NCI-H446 (cell line): Measurements from ENCODE around the gene GRID2.

Experiments used
- DNase-seq, 2 experiments: peaks; one replicate each; lab custom pipeline; 2025; lab: John Stamatoyannopoulos, UW

The GRID2 gene

GRCh38 chr4:93409035-93409434, 1105.3 kb downstream of the GRID2 start:
- no peak for DNase-seq

DNA sequence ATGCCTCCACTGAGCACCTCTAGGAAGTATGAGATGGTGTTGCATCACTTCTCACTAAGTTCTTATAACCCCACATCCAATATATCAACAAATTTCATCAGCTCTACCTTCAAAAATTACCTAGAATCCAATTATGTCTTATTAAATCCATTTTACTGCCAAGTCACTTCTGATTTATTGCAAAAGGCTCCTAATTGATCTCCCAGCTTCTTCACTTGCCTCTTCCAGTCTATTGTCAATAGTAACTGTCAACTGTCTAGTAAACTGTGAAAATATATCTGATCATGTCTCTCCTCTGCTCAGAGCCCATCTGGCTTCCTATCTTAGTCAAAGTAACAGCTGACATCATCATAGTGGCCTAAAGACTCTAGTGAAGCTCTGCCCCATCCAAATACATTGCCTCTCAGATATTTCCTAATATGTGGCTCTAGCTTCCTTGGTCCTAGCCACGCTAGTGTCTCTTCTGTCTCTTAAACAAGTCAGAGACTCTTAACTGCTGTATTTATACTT, 1110.3 kb downstream of the GRID2 start:
- peak in 1 of 2 experiments; percentile 8 for DNase-seq

- DNase-seq: peak in 1 of 2 experiments; percentile 23
Measured at GRCh38 chr4:93416344-93417128, 1112.8 kb downstream of the GRID2 start.

DNA sequence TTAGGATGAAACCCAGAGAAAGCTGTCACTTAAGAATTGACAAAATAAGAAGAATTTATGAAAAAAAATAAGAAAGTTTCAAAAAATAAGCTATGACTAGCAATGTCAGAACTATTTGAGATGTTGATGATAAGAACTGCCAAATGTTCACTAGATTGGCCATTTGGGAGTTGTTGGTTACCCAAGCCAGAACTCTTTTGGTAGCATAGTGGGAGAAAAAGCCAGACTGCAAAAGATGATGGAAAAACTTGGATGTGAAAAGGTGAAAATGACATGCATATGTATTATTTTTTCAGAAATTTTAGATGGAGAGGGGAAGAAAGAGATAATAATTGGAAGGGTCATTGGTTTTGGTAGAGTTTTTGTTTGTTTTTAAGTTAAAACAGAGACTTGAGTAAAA, 1127.6 kb downstream of the GRID2 start:
- no peak for DNase-seq

DNA sequence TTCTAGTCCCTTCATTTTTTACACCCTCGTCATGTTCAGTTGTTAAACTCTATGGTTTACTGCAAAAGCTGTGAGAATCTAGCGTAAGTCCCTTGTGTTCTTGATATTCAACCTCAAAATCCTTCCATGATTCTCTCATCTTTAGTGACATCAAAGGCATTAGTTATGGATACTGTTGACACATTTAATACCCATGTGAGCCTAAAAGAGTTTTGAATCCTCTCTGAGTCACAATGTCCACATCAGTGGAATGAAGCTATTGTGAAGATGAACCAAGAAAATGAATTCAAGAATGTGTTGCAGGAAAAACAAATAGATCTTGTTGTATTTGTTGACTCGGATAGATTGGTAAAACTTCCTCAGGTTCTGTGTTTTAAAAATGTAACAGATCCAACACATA, 1130.1 kb downstream of the GRID2 start:
- no peak for DNase-seq

- DNase-seq: no peak
Measured at GRCh38 chr4:93436000-93436626, 1132.3 kb downstream of the GRID2 start.

DNA sequence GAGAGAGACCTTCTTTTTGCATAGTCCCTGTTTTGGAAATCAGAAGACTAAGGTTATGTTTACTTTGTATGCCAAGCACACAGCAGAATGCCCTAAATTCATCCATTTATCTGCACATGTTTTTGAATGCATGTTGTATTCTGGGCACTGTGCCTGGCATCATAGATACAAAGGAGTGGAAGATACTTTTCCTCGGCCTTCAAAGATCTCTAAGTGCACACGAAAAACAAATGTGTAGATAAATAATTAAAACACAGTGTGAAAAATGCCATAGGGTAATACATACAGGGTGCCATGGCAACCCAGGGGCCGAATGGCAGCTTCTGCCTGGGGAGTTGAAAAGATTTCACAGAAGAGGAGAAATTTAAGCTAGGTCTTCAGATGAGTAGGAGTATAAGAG, 1134.2 kb downstream of the GRID2 start:
- no peak for DNase-seq

DNA sequence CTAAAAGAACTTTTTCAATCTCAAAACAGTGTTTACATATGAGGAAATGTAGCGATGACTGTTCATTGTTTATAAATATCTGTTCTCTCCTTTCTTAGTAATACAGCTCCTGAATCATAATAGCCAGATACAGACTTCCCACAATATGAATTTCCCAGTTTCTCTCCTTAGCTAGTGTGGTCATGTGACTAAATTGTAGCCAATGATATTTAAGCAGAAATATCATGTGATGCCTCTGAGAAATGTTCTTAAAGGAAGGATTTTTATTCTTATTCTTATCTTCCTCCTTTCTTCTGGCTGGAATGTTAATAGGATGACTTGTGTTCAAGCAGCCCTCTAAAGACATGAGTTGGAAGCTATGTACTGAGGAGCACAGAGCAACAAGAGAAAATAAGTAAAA, 1141.1 kb downstream of the GRID2 start:
- DNase-seq: no peak

- peak in 1 of 2 experiments; percentile 75 for DNase-seq
Measured at GRCh38 chr4:93446038-93446437, 1142.3 kb downstream of the GRID2 start.

GRCh38 chr4:93448691-93449293, 1145.0 kb downstream of the GRID2 start:
- DNase-seq: no peak

DNA sequence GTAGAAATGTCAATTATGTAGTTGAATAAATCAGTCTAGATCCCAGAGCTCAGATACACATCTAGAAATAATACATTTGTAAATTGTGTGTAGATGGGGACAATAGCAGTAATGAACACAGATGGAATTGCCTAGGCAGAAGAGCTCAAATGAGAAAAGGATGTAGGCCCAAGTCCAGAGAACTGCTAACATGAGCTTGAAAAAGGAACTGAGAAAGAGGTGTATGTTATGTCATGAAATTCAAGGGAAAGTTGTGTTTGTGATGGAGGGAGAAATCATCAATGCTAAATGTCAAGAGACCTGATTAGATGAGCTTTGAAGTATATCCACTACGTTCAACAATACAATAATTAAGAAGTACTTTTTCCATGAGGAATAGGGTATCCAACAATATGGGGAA, 1148.2 kb downstream of the GRID2 start:
- no peak for DNase-seq

DNA sequence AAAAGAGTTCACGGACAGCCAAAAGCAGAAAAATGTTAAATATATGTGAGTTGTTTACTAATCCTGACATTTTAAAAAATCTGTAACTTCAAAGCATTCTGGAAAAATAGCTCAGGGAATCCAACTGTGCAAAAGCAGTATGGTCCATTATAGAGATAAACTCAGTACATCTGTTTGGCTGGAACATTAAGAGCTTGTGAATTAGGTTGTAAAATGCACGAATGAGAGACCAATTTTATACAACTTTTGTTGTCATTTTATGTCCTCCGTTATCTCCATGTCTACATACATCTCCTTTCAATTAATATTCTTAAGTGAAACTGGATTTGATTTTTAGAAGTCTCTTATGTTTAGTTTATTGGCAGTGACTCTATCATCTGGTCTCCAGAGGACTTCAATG, 1157.8 kb downstream of the GRID2 start:
- DNase-seq: no peak

GRCh38 chr4:93466446-93466845, 1162.7 kb downstream of the GRID2 start:
- DNase-seq: no peak

DNA sequence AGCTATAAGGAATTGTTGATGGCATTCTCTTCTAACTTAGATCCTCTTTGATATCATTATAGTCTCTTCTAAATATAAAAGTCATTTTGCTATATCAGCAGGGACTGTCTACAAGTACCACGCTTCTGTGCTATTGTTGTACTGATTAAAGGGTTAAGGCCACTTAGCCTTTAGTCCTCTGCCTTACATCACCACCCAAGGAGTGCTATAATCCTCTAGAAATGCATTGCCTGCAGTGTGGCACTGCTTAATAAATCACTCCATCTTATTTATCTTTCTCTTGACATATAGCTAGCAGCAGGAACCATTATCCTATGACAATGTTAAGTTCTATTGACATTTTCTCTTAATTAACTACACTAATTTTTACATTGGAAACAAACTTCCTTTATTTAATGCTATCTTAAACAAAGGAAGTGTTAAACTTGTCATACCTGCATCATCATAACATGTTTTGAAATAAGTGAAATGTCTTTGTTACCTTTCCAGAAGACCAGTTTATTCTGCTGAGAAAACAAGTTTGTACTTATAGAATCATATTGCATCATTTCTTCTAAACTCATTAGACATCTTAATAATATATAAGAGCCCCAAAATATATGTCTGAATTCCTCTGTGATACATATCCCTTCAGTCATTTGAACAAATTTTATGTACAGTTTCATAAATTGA, 1163.9 kb downstream of the GRID2 start:
- no peak for DNase-seq

DNA sequence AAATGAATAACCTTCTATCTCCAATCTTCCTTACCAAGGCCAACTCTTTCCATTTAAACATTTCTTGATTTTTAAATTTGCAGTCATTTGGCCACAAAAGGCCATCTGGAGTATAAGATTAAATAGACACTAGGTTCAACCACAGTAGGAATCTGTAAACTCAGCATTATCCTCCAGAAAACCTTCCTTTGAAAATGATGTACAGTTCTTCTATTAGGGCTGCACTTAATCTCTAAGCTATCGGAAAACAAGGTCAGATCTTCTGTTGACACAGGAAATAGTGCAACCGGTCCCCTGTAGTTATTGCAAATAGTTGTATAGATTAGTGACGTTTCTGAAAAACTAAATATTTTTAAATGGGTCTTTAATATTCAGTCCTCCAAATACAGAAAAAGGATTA, 1165.8 kb downstream of the GRID2 start:
- no peak for DNase-seq

- no peak for DNase-seq
Measured at GRCh38 chr4:93475730-93476129, 1172.0 kb downstream of the GRID2 start.

- no peak for DNase-seq
Measured at GRCh38 chr4:93478805-93479204, 1175.0 kb downstream of the GRID2 start.

GRCh38 chr4:93480452-93480851, 1176.7 kb downstream of the GRID2 start:
- DNase-seq: no peak

DNA sequence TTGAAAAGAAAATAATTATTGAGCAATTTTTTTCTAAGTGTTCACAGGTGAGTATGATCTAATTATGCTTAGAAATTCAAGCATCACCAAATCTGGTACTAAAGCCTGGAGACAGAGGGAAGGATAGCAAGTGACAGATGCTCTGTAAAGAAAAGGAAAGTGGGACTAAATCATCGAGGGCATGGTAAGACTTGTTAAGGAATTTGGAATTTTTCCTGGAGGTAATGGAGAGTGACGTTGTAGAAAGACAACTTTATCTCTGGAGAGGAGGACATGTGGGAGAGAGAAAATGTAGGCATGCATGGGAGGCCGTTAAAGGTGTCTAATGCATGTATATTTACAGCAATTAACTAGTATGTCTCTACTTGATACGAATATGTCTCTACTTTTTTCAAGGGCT, 1191.6 kb downstream of the GRID2 start:
- peak in 1 of 2 experiments; percentile 20 for DNase-seq

- DNase-seq: no peak
Measured at GRCh38 chr4:93501244-93501643, 1197.5 kb downstream of the GRID2 start.

GRCh38 chr4:93501946-93502345, 1198.2 kb downstream of the GRID2 start:
- no peak for DNase-seq

GRCh38 chr4:93502991-93503390, 1199.2 kb downstream of the GRID2 start:
- DNase-seq: no peak
